ENCODE results near the gene SULT1A3.
A peak's percentile ranks its signal among the peaks of the same experiment; 100 is the strongest.
"Not testable (repeated sequence)": the region's sequence is repeated elsewhere in the genome, so short reads cannot be mapped to it uniquely, and the experiment has no call there.

Gene SULT1A3

DNA sequence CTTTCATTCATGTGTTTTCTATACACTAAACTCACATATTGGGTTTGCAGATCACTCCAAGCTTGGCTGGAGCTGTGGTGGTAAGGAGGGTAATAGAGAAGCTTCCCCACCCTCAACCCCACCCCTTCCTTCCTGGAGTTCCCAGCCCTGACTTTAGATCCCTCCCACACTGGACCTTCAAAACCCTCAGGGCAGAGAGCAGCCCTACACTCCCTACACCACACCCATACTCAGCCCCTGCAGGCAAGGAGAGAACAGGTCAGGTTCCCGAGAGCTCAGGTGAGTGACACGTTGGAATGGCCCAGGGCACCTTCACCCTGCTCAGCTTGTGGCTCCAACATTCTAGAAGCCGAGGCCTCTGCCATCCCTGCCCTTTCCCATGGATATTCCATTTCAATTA is at the start of gene SULT1A3:
TSS of gene SULT1A3 (plus strand) at position 207 of the 400 bp plus-strand sequence. CDS start 1,474 bp downstream, outside the sequence.
- DNase-seq: not testable (repeated sequence)

GRCh38 chr16:30151091-30151490 is 48.0 kb upstream of the SULT1A3 start:
- no peak for DNase-seq

GRCh38 chr16:30152517-30152916 is 46.5 kb upstream of the SULT1A3 start:
- no peak for DNase-seq

DNA sequence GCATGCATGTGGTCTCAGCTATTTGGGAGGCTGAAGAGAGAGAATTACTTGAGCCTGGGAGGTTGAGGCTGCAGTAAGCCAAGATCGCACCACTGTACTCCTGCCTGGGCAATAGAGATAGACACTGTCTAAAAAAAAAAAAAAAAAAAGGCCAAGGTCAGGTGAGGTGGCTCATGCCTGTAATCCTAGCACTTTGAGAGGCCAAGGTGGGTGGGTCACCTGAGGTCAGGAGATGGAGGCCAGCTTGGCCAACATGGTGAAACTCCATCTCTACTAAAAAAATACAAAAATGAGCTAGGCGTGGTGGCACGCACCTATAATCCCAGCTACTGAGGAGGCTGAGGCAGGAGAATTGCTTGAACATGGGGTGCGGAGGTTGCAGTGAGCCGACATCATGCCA is 43.9 kb upstream of the SULT1A3 start:
- no peak for DNase-seq

GRCh38 chr16:30157214-30157613 is 41.8 kb upstream of the SULT1A3 start:
- DNase-seq: no peak

- DNase-seq: no peak
Measured at GRCh38 chr16:30163538-30163937, 35.5 kb upstream of the SULT1A3 start.

GRCh38 chr16:30166202-30166902 is 32.7 kb upstream of the SULT1A3 start:
- no peak for DNase-seq

GRCh38 chr16:30168746-30169145 is 30.3 kb upstream of the SULT1A3 start:
- not testable (repeated sequence) for DNase-seq

- DNase-seq: not testable (repeated sequence)
Measured at GRCh38 chr16:30169416-30169815, 29.6 kb upstream of the SULT1A3 start.

GRCh38 chr16:30170145-30170544 is 28.9 kb upstream of the SULT1A3 start:
- not testable (repeated sequence) for DNase-seq

- no peak for DNase-seq
Measured at GRCh38 chr16:30173054-30173453, 26.0 kb upstream of the SULT1A3 start.

DNA sequence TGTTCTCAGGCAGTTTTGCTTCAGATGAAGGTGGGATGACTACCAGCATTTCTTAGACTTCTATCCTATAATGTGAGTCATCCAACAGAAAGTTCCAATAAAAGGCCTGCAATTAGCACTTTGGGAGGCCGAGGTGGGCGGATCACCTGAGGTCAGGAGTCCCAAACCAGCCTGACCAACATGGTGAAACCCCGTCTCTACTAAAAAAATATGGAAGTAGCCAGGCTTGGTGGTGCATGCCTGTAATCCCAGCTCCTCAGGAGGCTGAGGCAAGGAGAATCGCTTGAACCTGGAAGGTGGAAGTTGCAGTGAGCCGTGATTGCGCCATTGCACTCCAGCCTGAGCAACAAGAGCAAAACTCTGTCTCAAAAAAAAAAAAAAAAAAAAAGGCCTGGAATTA is 22.2 kb upstream of the SULT1A3 start:
- not testable (repeated sequence) for DNase-seq

GRCh38 chr16:30179195-30179594 is 19.9 kb upstream of the SULT1A3 start:
- DNase-seq: no peak

GRCh38 chr16:30179931-30180330 is 19.1 kb upstream of the SULT1A3 start:
- DNase-seq: no peak

DNA sequence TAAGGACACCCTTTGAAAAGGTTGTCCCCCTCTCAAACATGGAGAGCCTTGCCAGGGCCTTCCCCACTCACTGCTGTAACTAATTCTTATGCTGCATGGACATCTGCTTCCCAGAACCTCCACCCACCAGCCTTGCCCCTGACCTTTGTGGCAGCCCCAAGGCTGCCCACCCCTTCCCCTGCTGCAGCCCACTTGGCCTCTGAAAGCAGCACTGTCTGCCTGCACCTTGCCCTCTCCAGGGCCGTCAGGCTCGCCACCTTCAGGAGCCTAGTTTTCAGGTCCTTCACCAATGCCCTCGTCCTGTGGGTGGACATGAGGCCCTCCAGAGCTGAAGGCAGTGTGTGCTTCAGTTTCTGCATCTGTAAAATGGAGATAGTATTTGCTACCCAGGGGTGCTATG is 18.3 kb upstream of the SULT1A3 start:
- DNase-seq: no peak

DNA sequence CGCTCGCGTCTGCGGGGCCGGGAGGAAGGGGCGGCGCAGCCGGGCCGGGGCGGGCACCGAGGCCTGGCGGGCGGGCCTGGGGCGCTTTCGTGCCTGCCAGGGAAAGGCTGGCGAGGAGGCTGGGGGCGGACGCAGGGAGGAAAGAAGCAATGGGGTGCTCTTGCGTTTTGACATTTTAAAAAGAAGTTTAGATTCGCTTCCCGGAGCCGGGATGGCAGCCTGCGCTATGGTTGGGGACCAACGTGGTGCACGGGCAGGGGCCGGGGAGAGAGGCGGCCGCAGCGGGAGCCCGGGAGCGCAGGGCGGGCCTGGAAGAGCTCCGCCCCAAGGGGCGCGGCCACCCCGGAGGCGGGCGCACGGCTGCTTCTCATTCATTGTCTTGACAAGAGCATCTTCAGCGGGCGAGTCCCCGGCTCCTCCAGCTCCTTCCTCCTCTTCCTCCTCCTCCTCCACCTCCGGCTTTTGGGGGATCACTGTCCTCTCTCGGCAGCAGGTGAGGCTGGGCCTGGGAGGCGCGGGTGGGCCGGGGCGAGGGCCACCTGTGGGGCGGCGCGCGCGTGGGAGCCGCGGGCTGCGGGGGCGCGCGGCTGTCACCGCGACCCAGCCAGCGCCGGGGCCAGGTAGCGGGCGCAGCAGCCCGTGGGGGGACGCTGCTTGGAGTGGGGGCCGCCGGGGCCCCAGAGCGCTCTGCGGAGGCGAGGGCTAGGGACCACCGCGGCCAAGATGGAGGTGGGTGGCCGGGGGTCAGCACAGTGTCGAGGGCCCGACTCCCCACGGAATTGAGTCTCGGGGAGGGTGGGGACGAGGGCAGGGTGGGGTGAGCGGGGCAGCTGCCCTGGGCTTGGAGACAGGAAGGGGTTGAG is 15.6 kb upstream of the SULT1A3 start, which contains the start of gene CORO1A:
TSS of gene CORO1A (plus strand) at position 370 of the 863 bp plus-strand sequence. CDS start 1,608 bp downstream, outside the sequence.
- peak; percentile 59 for DNase-seq

DNA sequence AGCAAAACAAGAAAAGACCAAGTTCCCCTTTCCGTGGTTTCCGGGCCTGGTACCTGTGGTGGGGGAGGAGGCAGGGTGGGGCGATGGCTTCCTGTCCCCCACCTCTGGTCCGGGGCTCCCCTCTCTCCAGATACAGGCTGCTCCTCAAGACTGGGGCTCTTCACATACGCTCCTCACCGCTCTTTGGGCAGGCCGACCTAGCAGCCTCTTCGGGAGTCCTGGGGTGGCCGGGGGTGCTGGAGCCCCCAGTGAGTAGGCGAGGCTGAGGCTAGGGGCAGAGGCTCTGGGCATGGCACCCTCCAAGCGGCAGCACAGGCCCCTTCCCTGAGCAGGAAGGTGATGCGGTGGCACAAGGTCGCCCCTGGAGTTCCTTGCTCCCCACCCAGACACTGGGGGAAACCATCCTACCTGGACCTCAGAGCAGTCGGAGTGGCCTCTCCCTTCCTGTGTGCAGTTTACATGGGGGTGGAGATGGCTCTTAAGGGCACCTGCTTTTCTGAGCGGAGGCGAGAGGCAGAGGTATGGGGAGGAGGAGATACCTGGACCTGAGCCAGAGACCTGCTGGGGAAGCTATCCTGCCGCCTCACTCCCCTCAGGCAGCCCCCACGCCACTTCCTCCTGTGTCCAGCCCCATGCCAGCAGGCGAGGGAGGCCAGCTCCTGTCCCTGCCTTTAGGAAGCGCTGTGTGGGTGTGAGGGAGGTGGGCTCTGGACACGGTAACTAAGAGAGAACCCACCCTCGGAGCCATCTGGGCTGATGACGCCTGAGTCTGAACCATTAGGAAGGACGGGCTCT is 14.8 kb upstream of the SULT1A3 start:
- DNase-seq: peak; percentile 49

- peak; percentile 23 for DNase-seq
Measured at GRCh38 chr16:30184891-30185682, 14.0 kb upstream of the SULT1A3 start.

DNA sequence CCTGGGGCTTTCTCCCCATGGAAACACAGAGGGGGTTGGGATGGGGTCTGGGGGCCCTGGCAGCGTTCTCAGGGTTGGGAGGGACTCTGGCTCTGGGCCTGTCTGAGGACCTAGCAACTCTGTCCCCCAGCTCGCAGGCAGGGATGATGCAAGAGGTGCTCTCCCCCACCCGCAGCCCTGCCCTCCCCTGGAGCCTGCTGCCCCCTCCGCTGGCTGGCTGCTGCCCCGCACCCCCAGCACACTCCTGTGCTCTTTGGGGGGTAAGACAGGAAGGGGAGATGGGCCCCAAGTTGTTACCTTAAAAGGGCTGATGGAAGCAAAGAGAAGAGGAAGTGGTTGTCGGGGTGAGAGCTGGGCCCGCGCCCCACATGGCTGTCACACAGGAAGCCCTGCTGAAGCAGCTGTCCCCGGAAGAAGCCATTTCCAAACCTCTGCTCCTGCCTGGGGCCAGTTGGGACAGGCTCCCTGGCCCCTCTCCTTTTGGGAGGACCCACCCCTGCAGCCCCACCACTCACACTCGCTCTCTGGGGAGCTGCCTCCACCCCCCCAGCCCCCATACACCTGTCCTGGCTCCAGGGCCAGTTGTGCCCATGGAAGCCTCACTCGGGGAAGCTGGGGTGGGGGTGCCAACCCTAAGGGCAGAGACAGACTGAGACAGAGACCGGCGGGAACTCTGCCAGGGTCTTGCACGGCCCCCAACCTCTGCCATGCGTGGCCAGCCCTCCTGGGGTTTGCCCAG is 13.2 kb upstream of the SULT1A3 start:
- DNase-seq: peak; percentile 62

GRCh38 chr16:30186444-30186781 is 12.6 kb upstream of the SULT1A3 start:
- peak; percentile 12 for DNase-seq

DNA sequence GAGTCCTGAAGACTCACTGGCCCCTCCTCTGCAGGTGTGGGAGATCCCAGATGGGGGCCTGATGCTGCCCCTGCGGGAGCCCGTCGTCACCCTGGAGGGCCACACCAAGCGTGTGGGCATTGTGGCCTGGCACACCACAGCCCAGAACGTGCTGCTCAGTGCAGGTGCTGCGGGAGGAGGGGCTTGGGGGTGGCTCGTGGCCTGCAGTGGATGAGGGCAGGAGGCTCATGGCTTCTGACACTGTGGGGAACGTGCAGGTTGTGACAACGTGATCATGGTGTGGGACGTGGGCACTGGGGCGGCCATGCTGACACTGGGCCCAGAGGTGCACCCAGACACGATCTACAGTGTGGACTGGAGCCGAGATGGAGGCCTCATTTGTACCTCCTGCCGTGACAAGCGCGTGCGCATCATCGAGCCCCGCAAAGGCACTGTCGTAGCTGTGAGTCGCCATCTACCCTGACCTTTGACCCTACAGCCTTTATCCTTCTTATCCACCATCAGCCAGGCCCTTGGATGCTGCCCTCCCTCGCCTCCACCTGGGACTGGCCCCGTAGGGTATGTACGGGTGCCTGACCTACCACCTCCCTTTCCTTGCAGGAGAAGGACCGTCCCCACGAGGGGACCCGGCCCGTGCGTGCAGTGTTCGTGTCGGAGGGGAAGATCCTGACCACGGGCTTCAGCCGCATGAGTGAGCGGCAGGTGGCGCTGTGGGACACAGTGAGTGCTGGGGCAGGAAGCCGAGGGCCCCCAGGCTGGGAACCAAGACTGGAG is 12.1 kb upstream of the SULT1A3 start:
- DNase-seq: peak; percentile 84
